Measurements from ENCODE around the gene ANKRD28.

Gene ANKRD28

GRCh38 chr3:15660055-15660935 is 137.5 kb downstream of the ANKRD28 start:
- no peak for DNase-seq

- peak; percentile 25 for DNase-seq
Observed at GRCh38 chr3:15659254-15659975, 138.4 kb downstream of the ANKRD28 start.

- no peak for DNase-seq
Observed at GRCh38 chr3:15657016-15657415, 140.8 kb downstream of the ANKRD28 start.

GRCh38 chr3:15656342-15656741 is 141.4 kb downstream of the ANKRD28 start:
- DNase-seq, result no peak

GRCh38 chr3:15654891-15655290 is 142.9 kb downstream of the ANKRD28 start:
- no peak for DNase-seq

GRCh38 chr3:15654127-15654526 is 143.7 kb downstream of the ANKRD28 start:
- no peak for DNase-seq

- DNase-seq, result no peak
Observed at GRCh38 chr3:15653321-15653720, 144.5 kb downstream of the ANKRD28 start.

GRCh38 chr3:15651396-15651795 is 146.4 kb downstream of the ANKRD28 start:
- DNase-seq, result no peak

GRCh38 chr3:15649858-15650257 is 147.9 kb downstream of the ANKRD28 start:
- no peak for DNase-seq

GRCh38 chr3:15649341-15649740 is 148.4 kb downstream of the ANKRD28 start:
- no peak for DNase-seq

- peak; percentile 96 for DNase-seq
Observed at GRCh38 chr3:15647611-15648167, 150.1 kb downstream of the ANKRD28 start.

- peak; percentile 100 for DNase-seq
Observed at GRCh38 chr3:15646851-15647511, 150.8 kb downstream of the ANKRD28 start.

- peak; percentile 98 for DNase-seq
Observed at GRCh38 chr3:15645740-15646501, 151.9 kb downstream of the ANKRD28 start.

- DNase-seq, result no peak
Observed at GRCh38 chr3:15645246-15645645, 152.5 kb downstream of the ANKRD28 start.

- peak; percentile 66 for DNase-seq
Observed at GRCh38 chr3:15638891-15639262, 158.9 kb downstream of the ANKRD28 start.

- no peak for DNase-seq
Observed at GRCh38 chr3:15638193-15638890, 159.4 kb downstream of the ANKRD28 start.

- no peak for DNase-seq
Observed at GRCh38 chr3:15637131-15637951, 160.4 kb downstream of the ANKRD28 start.

- DNase-seq, result peak; percentile 98
Observed at GRCh38 chr3:15636028-15636709, 161.6 kb downstream of the ANKRD28 start.

- DNase-seq, result peak; percentile 78
Observed at GRCh38 chr3:15635121-15635661, 162.6 kb downstream of the ANKRD28 start.

GRCh38 chr3:15634671-15635070 is 163.1 kb downstream of the ANKRD28 start:
- no peak for DNase-seq

Measured in EL (cell line).